Stimulated activated CD8-positive, alpha-beta memory T cell treated with anti-CD3 and anti-CD28 coated beads, Interleukin-12 subunit alpha, Interleukin-12 subunit beta, amount 100 ng/mL, for 24 hours (primary cell): ENCODE data around the gene STEAP3.
A peak's percentile ranks its signal among the peaks of the same experiment; 100 is the strongest.
"Not testable (repeated sequence)": the region's sequence is repeated elsewhere in the genome, so short reads cannot be mapped to it uniquely, and the experiment has no call there.

Experiments used
- DNase-seq: peaks from one replicate; pipeline ENCODE4 v3.0.0-alpha.2; 2020; ENCODE audit errors: extremely low read depth

The STEAP3 gene

DNA sequence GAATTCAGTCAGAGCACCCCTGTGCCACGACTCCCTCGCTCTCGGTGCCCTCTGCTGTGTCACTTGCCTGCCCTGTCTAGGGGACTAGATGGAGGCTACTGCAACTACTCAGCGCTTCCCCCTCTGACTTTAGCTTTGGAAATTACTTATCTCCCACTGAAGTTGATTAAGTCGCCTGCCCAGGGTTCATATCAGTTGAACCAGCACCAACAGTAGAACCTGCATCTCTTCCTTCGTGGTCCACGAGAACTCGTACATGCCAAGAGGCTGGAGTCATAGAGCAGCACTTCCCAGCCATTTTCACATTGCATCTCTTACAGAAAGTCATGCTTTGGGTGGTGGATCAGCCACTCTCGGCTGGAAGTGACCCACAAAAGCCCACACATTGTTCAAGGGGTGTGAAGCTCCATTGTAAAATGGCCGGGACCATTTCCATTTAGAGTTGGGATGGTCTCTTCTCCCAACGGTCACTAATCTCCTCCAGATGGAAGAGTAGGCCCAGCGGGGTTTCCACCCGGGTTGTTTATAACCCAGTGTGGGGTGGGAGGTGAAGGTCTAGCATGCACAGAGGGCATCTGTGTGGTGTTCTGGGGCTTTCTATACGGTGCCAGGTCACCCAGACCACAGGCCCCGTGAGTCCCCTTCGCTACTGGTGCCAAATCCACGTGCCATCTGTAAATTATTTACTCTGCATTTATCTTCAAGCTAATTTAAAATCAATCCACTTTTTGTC is 38.0 kb downstream of the STEAP3 start:
- no peak for DNase-seq

DNA sequence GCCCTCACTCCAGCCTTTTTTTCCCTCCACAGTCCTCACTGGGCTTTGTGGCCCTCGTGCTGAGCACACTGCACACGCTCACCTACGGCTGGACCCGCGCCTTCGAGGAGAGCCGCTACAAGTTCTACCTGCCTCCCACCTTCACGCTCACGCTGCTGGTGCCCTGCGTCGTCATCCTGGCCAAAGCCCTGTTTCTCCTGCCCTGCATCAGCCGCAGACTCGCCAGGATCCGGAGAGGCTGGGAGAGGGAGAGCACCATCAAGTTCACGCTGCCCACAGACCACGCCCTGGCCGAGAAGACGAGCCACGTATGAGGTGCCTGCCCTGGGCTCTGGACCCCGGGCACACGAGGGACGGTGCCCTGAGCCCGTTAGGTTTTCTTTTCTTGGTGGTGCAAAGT is 39.4 kb downstream of the STEAP3 start:
- no peak for DNase-seq

GRCh38 chr2:119263656-119264055 is 40.0 kb downstream of the STEAP3 start:
- DNase-seq = no peak

GRCh38 chr2:119264781-119265692 is 41.4 kb downstream of the STEAP3 start:
- no peak for DNase-seq

DNA sequence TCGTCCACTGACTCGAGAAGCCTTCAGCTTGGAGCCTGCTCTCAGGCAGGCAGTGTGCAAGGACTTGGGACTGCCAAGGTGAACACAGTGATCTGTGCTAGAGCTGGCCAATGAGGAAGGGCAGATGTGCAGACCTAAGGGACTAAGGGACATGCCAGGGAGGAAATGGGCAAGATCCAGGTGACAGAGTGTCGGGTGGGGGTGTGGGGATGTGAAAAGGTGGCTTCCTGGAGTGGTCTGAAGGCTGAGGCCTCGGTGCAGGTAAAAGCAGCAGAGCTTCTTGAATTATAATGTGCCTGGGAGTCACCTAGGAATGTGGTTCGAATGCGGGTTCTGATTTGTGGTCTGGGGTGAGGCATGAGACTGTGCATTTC is 42.0 kb downstream of the STEAP3 start:
- no peak for DNase-seq

GRCh38 chr2:119266091-119266589 is 42.5 kb downstream of the STEAP3 start:
- no peak for DNase-seq

DNA sequence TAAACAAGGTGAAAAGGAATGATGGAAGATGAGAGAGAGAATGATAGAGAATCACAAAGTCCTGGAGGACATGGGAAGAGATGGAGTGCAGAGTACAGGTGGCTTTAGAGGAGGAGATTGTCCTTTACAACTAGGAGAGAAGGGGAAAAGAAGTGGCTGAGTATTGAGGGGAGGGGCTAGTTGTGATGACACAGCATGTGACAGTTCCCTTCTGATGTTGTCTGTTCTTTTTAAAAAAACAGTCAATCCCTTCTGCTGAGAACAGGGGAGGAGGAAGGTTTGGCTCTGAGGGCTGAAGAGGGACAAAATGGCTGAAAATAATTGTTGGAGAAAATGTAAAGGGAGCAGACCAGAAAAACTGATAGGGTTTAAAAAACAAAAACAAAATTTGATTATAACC is 44.0 kb downstream of the STEAP3 start:
- DNase-seq = no peak

- no peak for DNase-seq
These were observed 53.2 kb downstream of the STEAP3 start for GRCh38 chr2:119276864-119277263.

DNA sequence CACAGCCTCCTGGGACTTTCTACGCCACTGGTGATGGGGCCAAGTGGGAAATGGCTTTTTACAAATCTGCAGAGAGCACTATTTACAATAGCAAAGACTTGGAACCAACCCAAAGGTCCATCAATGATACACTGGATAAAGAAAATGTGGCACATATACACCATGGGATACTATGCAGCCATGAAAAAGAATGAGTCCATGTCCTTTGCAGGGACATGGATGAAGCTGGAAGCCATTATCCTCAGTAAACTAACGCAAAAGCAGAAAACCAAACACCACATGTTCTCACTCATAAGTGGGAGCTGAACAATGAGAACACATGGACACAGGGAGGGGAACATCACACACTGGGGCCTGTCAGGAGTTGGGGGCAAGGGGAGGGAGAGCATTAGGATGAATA is 54.8 kb downstream of the STEAP3 start:
- not testable (repeated sequence) for DNase-seq

- DNase-seq = no peak
These were observed 55.3 kb downstream of the STEAP3 start for GRCh38 chr2:119278946-119279345.

- no peak for DNase-seq
These were observed 56.0 kb downstream of the STEAP3 start for GRCh38 chr2:119279666-119280065.

DNA sequence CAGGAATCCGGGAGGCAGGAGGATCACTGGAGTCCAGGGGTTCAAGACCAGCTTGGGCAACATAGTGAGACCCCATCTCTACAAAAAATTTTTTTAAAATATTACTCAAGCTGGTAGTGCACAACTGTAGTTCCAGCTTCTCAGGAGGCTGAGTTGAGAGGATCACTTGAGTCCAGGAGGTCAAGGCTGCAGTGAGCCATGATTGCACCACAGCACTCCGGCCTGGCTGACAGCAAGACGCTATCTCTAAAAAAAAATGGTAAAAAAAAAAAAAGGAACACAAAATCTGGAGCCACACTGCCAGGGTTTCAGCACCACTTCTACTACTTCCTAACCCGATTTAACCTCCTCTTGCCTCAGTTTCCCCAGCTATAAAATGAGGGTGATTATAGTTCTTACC is 57.0 kb downstream of the STEAP3 start:
- no peak for DNase-seq

DNA sequence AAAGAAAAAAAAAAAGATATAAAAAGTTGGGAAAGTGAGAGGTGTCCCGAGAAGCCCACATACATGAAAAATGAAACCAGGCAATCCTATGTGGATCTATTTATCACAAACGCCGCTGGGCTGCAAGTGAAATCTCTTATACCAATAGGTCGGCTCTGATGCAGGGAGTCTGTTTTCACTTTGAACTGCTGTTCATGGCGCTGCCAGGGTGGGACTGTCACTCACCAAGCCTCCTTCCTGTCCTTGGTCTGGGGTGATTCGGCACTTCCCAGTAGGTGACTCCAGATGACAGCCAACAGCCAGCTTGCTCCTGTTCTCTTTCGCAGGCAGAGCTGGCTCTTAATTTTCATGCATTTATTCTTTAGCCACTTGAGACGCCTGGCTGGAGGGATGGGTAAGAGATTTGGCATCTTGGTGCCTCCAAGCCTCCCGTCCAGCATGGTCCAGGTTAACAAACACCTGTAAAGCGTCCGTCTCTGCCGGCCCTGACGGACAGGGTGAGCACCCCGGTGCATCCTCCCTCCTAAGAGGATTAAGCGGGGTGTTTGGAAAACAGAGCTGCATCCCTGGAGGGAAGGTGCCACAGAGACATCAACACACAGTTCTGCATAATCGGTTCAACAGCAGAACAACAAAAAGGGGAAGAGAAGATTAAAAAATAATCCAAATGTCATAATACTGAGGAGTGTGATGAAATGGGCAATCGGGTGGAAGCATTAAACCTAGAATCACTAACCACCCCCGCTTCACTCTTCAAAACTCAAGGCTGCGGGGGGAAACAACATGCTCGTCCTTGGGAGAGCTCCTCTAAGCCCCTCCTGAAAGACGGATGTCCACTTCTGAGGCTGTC is 58.7 kb downstream of the STEAP3 start:
- DNase-seq = no peak

- no peak for DNase-seq
These were observed 59.4 kb downstream of the STEAP3 start for GRCh38 chr2:119282996-119283511.

DNA sequence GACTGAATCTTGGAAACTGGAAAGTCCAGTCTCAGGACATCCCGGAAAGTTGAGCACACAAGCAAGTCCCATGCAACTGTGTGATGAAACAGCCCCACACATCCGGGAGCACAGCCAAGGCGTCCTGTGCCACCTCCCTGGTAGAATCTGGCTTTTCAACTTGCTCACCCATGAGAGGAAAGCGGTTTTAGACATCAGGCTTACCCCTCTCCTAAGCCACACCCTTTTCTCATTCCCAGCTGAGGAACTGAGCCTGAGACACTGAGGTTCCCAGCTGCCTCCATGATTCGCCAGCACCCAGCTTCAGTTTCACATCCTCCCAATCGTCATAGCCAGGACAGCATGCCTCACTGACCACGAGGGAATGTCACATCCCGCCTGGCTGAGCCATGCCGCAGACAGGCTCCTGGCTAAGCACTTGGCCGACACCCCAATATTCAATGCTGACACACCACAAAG is 60.3 kb downstream of the STEAP3 start:
- DNase-seq = no peak

DNA sequence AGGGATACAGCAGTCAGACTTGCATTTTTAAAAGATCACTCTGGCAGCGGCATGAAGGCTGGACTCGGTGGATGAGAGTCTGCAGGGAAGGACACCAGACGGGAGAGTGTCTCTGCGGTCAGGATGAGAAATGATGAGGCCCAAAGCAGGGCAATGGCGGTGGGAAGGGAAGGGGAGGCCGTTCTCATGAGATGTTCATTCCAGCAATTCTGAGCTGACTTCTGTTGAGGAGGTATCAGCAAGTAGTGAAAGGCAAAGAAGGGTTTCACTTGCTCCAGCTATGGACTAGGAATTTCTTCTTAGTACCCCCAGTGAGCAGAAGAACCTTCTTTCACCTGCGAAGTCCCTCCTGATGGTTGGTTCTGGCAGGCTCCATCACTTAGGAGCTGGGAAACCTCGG is 63.0 kb downstream of the STEAP3 start:
- no peak for DNase-seq

- no peak for DNase-seq
These were observed 64.9 kb downstream of the STEAP3 start for GRCh38 chr2:119288576-119288975.

- no peak for DNase-seq
These were observed 65.5 kb downstream of the STEAP3 start for GRCh38 chr2:119289093-119289492.

DNA sequence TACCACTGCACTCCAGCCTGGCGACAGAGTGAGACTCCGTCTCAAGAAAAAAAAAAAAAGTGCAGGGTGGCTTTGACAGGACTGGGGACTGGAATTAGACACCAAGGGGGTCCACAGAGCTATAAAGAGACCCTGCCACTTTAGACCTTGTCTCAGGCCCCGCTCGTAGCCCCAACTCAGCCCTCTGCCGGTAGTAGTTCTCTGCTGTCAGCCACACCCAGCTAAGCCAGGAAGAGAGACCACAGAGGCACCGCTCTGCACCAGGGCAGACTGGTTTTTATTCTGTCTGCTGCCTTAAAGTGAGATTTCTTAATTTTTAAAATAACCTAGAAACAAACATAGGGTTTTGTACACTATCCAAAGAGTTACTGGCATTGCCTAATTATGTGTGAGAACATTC is 66.0 kb downstream of the STEAP3 start:
- no peak for DNase-seq

- DNase-seq = peak; percentile 11
These were observed 67.4 kb downstream of the STEAP3 start for GRCh38 chr2:119290859-119291587.

- DNase-seq = no peak
These were observed 68.0 kb downstream of the STEAP3 start for GRCh38 chr2:119291588-119292167.
